ENCODE data around the gene UNC13A.

Gene UNC13A

DNA sequence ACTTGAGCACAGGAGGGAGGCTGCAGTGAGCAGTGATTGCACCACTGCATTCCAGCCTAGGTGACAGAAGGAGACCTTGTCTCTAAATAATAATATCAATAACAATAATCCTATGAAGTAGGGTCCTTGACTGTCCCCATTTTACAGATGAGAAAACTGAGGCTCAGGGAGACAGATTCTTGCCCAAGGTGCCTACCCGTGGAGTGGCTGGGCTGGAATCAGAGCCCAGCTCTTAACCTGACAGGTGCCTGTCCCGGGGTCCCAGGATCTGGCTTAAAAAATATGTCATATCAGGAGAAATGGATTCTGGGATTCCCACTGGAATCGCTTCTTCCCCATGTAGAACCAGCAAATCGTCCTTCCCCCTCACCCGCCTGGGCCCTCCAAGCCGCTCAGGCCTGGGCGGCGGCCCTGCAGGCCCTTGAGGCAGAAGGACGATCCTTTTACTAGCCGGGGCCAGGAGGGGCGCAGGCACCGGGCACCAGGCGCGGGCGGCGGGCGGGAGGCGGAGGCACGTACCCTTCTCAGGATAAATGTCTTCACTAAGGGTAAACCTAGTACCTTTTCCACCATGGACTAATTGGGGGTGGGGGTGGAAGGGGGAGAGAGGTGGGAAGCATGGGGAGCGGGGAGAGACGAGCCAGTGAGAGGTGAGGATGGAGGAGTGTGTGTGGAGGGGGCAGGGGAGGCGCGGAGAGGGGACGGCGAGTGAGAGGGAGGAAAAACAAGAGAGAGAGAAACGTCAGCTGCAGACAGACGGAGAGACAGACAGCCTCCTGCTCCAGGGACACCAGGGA, 72.1 kb downstream of the UNC13A start:
- Histone ChIP-seq H3K36me3 (ENCODE audit: insufficient read depth, low read length) (no peaks in the 10 kb centered on the region), H2AFZ (ENCODE audit: low read length) (no peak overlapping the region), H3K9me2 (replicated peaks; ENCODE audit: low read depth, low read length) (no peaks in the 10 kb centered on the region), H3F3A (ENCODE audit: low read depth) (no peaks in the 10 kb centered on the region), H3K4me3 (ENCODE audit: low read length, poor library complexity, severe bottlenecking) (no peak overlapping the region), H3K27me3 (ENCODE audit: insufficient read depth, low read length, poor library complexity, severe bottlenecking) (no peaks in the 10 kb centered on the region), H3K9me3 (ENCODE audit: insufficient read depth, low read depth, low read length) (no peaks in the 10 kb centered on the region), H3K79me2 (ENCODE audit: insufficient read depth, low read length) (no peaks in the 10 kb centered on the region), H3K4me2 (ENCODE audit: low read depth, low read length, poor library complexity, severe bottlenecking) (no peak overlapping the region), H3K9ac (ENCODE audit: low read depth, low read length, poor library complexity, severe bottlenecking) (no peak overlapping the region), H4K20me1 (ENCODE audit: insufficient read depth, low read length, poor library complexity, severe bottlenecking) (no peaks in the 10 kb centered on the region), H3K4me1 (ENCODE audit: insufficient read depth, low read length, poor library complexity, severe bottlenecking) (peaks cover 2% of the 10 kb centered on the region)
- no peak for TF ChIP-seq EZH2phosphoT487 (IDR thresholded peaks at IDR 0.05; ENCODE audit: borderline replicate concordance)
- TF ChIP-seq, protein P1, sequence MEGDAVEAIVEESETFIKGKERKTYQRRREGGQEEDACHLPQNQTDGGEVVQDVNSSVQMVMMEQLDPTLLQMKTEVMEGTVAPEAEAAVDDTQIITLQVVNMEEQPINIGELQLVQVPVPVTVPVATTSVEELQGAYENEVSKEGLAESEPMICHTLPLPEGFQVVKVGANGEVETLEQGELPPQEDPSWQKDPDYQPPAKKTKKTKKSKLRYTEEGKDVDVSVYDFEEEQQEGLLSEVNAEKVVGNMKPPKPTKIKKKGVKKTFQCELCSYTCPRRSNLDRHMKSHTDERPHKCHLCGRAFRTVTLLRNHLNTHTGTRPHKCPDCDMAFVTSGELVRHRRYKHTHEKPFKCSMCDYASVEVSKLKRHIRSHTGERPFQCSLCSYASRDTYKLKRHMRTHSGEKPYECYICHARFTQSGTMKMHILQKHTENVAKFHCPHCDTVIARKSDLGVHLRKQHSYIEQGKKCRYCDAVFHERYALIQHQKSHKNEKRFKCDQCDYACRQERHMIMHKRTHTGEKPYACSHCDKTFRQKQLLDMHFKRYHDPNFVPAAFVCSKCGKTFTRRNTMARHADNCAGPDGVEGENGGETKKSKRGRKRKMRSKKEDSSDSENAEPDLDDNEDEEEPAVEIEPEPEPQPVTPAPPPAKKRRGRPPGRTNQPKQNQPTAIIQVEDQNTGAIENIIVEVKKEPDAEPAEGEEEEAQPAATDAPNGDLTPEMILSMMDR (conservative IDR thresholded peaks at IDR 0.05; ENCODE audit: low read length): no peak

DNA sequence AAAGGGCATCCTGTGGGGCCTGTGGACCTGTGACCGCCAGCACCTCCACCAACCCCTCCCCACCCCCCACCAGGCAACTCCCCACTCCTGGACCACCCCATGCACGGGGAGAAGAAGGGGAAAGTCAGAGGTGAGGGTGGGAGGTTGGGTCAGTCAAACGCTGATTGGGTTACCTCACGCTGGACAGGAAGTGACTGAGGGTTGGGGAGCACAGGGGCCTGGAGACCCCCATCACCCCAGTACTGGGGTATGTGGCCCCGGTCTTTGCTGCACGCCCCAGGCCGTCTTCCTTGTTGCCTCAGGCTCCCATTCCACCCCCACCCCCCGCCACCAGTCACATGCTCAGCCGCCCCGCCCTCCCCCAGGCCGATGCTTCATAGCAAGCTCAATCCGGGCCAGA, 73.7 kb downstream of the UNC13A start:
- no peak overlapping the region for H3K4me3 ChIP-seq (ENCODE audit: low read length, poor library complexity, severe bottlenecking)
- no peaks in the 10 kb centered on the region for H3K9me3 ChIP-seq (ENCODE audit: insufficient read depth, low read depth, low read length)
- H3K79me2 ChIP-seq (ENCODE audit: insufficient read depth, low read length): no peaks in the 10 kb centered on the region
- no peaks in the 10 kb centered on the region for H3K4me1 ChIP-seq (ENCODE audit: insufficient read depth, low read length, poor library complexity, severe bottlenecking)
- H3K9ac ChIP-seq (ENCODE audit: low read depth, low read length, poor library complexity, severe bottlenecking): no peak overlapping the region
- H2AFZ ChIP-seq (ENCODE audit: low read length): no peak overlapping the region
- no peaks in the 10 kb centered on the region for H3F3A ChIP-seq (ENCODE audit: low read depth)
- no peaks in the 10 kb centered on the region for H3K27me3 ChIP-seq (ENCODE audit: insufficient read depth, low read length, poor library complexity, severe bottlenecking)
- no peak overlapping the region for H3K4me2 ChIP-seq (ENCODE audit: low read depth, low read length, poor library complexity, severe bottlenecking)
- no peaks in the 10 kb centered on the region for H4K20me1 ChIP-seq (ENCODE audit: insufficient read depth, low read length, poor library complexity, severe bottlenecking)
- no peaks in the 10 kb centered on the region for H3K9me2 ChIP-seq (replicated peaks; ENCODE audit: low read depth, low read length)
- TF ChIP-seq, protein P1 (conservative IDR thresholded peaks at IDR 0.05; ENCODE audit: low read length): no peak
- no peak for TF ChIP-seq EZH2phosphoT487 (IDR thresholded peaks at IDR 0.05; ENCODE audit: borderline replicate concordance)
- no peaks in the 10 kb centered on the region for H3K36me3 ChIP-seq (ENCODE audit: insufficient read depth, low read length)

DNA sequence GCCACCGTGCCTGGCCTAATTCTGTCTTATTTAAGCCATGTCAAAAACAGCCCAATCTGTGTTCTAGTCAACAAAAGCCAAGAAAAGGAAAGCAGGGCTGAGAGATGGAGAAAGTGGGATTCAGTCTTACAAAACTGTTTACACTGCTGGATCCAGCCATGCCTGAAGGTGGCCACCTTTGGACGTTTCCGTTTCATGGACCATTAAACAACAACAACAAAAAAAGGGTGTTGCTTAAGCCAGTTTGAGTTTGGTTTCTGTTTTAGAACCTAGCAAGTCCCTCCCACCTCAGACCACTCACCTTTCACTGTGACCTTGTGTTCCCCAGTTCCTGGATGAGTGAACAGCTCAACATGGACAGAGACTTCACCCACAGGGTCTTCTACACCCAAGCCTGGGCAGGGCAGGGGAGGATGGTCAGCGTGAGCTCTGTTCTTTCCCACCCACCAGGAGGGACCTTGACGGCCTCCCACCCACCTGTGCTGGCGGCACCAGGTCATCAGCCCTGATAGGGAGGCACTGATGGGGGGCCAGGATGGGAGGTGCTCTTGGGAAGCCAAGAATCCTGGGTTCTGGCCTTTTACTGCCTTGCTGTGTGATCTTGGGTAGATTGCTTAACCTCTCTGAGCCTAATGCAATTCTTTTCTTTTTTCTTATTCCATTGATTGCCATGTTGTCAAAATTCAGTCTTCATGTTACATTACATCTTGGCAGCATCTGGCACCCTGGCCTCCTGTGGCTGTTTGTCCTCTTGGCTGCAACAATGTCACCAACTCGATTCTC, 76.5 kb downstream of the UNC13A start:
- TF ChIP-seq, protein P1 (conservative IDR thresholded peaks at IDR 0.05; ENCODE audit: low read length): no peak
- no peak for TF ChIP-seq EZH2phosphoT487 (IDR thresholded peaks at IDR 0.05; ENCODE audit: borderline replicate concordance)
- Histone ChIP-seq H3K79me2 (ENCODE audit: insufficient read depth, low read length) (no peaks in the 10 kb centered on the region), H3K9me2 (replicated peaks; ENCODE audit: low read depth, low read length) (no peaks in the 10 kb centered on the region), H3K9me3 (ENCODE audit: insufficient read depth, low read depth, low read length) (no peaks in the 10 kb centered on the region), H3K9ac (ENCODE audit: low read depth, low read length, poor library complexity, severe bottlenecking) (no peak overlapping the region), H4K20me1 (ENCODE audit: insufficient read depth, low read length, poor library complexity, severe bottlenecking) (no peaks in the 10 kb centered on the region), H2AFZ (ENCODE audit: low read length) (no peak overlapping the region), H3K4me1 (ENCODE audit: insufficient read depth, low read length, poor library complexity, severe bottlenecking) (no peaks in the 10 kb centered on the region), H3K4me2 (ENCODE audit: low read depth, low read length, poor library complexity, severe bottlenecking) (no peak overlapping the region), H3K27me3 (ENCODE audit: insufficient read depth, low read length, poor library complexity, severe bottlenecking) (no peaks in the 10 kb centered on the region), H3F3A (ENCODE audit: low read depth) (no peaks in the 10 kb centered on the region), H3K4me3 (ENCODE audit: low read length, poor library complexity, severe bottlenecking) (no peak overlapping the region), H3K36me3 (ENCODE audit: insufficient read depth, low read length) (no peaks in the 10 kb centered on the region)
